IPS DF 4.7 (cell line): ENCODE measurements around the gene PPM1F.
"Not testable (repeated sequence)": the region's sequence is repeated elsewhere in the genome, so short reads cannot be mapped to it uniquely, and the experiment has no call there.

Experiments used
- DNase-seq: peaks from one replicate; pipeline ENCODE4 v3.0.0-alpha.2; 2013; ENCODE audit warnings: low spot score; ENCODE audit errors: extremely low read depth

PPM1F gene

GRCh38 chr22:21942407-21943343 lies 10.0 kb downstream of the PPM1F start:
- no peak for DNase-seq

GRCh38 chr22:21941921-21942320 lies 10.7 kb downstream of the PPM1F start:
- DNase-seq = no peak

GRCh38 chr22:21940521-21940920 lies 12.1 kb downstream of the PPM1F start:
- no peak for DNase-seq

- not testable (repeated sequence) for DNase-seq
Observed at GRCh38 chr22:21939935-21940334, 12.7 kb downstream of the PPM1F start.

- DNase-seq = no peak
Observed at GRCh38 chr22:21939461-21939913, 13.2 kb downstream of the PPM1F start.

GRCh38 chr22:21938906-21939305 lies 13.7 kb downstream of the PPM1F start:
- DNase-seq = no peak

GRCh38 chr22:21938071-21938822 lies 14.4 kb downstream of the PPM1F start:
- no peak for DNase-seq

- DNase-seq = no peak
Observed at GRCh38 chr22:21937821-21938070, 14.9 kb downstream of the PPM1F start.

- no peak for DNase-seq
Observed at GRCh38 chr22:21937041-21937820, 15.4 kb downstream of the PPM1F start.

- no peak for DNase-seq
Observed at GRCh38 chr22:21936151-21936775, 16.4 kb downstream of the PPM1F start.

GRCh38 chr22:21933910-21934309 lies 18.7 kb downstream of the PPM1F start:
- no peak for DNase-seq

- DNase-seq = no peak
Observed at GRCh38 chr22:21933413-21933812, 19.2 kb downstream of the PPM1F start.

- DNase-seq = no peak
Observed at GRCh38 chr22:21932347-21932746, 20.3 kb downstream of the PPM1F start.

GRCh38 chr22:21931056-21931455 lies 21.6 kb downstream of the PPM1F start:
- no peak for DNase-seq

- no peak for DNase-seq
Observed at GRCh38 chr22:21929253-21929652, 23.4 kb downstream of the PPM1F start.

GRCh38 chr22:21928048-21928447 lies 24.6 kb downstream of the PPM1F start:
- no peak for DNase-seq

- DNase-seq = no peak
Observed at GRCh38 chr22:21927174-21927823, 25.3 kb downstream of the PPM1F start.

- DNase-seq = no peak
Observed at GRCh38 chr22:21926728-21927127, 25.9 kb downstream of the PPM1F start.

GRCh38 chr22:21923163-21923561 lies 29.5 kb downstream of the PPM1F start:
- DNase-seq = no peak

- no peak for DNase-seq
Observed at GRCh38 chr22:21922370-21923162, 30.1 kb downstream of the PPM1F start.
